NCI-H2171 treated with DMSO at 0.1 percent for 48 hours (cell line): Measurements from ENCODE around the gene PTK6.

Experiments used
- DNase-seq: peaks from one replicate; lab custom pipeline; 2025; lab: John Stamatoyannopoulos, UW

PTK6 gene

GRCh38 chr20:63508072-63508768, 29.0 kb downstream of the PTK6 start:
- DNase-seq, result peak; percentile 95

DNA sequence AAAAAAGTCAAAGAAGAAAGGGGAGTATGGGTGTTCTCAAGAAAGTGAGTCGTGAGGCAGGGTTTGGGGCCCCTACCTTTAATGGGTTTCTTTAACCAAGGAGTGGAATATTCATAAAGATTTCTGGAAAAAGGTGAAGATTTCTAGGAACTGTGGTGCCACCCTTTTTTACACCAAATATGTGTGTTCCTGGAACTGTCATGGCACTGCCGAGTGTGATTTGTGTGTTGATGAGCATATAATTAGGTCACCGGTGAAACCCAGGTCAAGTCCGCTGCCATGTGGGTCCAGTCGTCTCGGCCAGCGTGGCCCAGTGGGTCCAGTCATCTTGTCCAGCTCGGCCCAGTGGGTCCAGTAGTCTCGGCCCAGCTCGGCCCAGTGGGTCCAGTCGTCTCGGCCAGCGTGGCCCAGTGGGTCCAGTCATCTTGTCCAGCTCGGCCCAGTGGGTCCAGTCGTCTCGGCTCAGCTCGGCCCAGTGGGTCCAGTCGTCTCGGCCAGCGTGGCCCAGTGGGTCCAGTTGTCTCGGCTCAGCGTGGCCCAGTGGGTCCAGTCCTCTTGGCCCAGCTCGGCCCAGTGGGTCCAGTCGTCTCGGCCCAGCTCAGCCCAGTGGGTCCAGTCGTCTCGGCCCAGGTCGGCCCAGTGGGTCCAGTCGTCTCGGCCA, 30.0 kb downstream of the PTK6 start:
- DNase-seq, result no peak

DNA sequence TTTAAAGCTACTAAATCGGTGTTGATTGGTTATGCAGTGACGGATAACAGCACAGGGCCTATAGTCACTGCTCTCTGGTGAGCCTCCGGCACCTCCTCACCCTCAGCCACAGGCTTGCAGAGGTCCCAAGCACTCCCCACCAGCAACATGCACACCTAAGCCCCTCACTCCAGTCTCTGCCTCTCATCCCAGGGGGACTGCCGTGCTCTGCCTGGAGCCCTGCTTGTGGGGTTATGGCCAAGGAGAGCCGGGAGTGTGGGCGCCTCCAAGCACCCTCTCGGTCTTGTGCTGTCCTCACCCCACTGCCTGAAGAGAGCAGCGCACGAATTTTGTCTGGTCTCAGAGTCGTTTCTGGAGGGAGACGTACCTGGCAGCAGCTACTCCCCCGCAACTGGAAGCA, 31.5 kb downstream of the PTK6 start:
- no peak for DNase-seq

GRCh38 chr20:63505281-63505680, 31.9 kb downstream of the PTK6 start:
- DNase-seq, result no peak

DNA sequence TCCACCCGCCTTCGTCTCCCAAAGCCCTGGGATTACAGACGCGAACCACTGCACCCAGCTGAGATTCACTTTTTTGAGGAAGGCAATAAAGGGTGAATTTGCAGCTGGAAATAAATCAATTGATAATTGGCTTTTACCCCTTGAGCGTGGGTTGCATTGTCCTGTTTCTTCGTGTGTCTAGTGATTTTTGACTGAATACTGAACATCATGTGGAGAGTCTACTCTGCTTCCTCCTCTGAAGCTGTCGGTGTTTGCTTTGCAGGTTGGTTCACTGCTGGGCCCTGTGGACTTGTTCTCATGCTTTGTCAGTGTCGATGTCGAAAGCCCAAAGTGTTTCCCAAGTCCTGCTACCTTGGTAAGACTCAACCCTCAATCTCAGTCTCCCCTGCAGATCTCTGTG, 32.5 kb downstream of the PTK6 start:
- no peak for DNase-seq

DNA sequence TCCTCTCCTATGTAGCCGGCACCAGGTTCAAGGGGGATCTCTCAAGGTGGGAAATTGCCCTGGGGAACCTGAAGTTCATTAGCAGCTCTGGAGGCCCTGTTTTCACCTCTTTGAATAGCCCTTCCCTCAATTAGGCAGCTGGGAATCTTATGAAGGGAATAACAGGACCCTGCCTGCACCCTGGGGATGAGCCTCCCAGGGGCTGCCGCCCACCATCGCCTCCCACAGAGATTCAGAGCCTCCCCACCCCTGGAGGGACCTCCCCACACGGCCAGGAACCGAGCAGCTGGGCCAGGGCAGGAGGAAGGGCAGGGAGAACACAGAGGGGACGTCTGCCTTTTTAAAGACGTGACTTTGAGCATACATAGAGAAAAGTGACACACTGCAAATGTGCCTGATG, 33.7 kb downstream of the PTK6 start:
- DNase-seq, result peak; percentile 52

DNA sequence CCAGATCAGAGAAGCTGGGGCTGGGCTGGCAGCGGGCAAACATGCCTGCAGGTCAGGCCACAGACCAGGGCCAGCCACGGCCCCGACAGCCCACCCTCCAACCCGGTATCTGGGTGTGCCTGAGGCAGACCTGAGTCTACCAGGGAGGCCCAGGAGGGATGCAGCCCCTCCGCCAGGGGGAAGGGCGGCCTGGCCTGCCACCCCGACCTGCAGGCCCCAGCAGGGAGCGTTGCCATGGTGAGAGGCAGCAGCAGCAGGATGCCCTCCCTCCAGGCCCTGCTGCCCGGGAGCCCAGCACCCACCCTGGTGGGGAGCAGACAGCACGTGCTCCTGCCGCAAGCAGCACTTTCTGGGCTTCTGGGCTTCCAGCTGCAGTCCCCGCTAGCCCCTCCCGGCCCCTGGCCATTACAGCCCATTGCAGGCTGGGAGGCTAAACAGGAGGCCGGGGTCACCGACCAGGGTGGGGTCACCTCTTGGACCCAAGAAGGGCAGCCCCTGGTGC, 34.5 kb downstream of the PTK6 start:
- peak; percentile 89 for DNase-seq

DNA sequence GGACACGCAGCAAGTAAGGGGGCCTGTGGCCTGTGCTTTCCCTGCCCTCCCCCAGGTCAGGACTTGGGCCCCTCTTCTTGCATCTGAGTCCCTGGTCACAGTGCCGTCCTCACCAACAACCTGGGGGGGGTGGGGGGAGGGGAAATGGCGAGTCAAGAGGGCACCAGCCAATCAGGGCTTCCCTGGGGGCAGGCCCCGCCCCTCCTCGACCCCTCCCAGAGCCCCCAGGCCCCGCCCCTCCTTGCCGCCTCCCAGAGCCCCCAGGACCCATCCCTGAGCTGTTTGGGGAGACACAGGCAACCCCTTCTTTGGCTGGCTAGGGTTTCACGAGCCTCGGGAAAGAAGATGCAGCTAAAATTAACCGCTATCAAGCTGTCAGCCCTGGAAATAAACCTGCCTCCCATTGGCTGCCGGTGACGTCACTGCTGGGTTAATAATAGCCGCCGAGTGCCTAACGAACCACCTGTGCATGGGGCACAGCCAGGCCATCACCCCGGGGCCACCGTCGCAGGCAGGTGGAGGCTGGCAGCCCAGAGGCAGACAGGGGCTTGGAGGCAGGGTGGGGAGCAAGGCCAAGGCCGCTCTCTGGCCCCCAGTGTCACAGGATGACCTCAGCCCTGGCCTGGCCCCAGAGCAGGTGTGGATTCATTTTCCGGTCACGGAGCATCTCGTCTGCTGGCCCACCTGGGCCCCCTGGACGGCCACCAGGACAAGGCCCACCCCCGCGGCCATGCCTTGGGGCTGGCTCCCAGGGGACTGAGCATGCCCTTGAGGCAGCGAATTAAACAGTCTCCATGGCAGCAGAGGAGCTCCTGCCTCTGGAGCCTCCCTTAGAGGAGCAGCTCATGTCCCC, 35.1 kb downstream of the PTK6 start:
- peak; percentile 99 for DNase-seq

- DNase-seq, result peak; percentile 68
These were observed 36.0 kb downstream of the PTK6 start for GRCh38 chr20:63500902-63501817.

DNA sequence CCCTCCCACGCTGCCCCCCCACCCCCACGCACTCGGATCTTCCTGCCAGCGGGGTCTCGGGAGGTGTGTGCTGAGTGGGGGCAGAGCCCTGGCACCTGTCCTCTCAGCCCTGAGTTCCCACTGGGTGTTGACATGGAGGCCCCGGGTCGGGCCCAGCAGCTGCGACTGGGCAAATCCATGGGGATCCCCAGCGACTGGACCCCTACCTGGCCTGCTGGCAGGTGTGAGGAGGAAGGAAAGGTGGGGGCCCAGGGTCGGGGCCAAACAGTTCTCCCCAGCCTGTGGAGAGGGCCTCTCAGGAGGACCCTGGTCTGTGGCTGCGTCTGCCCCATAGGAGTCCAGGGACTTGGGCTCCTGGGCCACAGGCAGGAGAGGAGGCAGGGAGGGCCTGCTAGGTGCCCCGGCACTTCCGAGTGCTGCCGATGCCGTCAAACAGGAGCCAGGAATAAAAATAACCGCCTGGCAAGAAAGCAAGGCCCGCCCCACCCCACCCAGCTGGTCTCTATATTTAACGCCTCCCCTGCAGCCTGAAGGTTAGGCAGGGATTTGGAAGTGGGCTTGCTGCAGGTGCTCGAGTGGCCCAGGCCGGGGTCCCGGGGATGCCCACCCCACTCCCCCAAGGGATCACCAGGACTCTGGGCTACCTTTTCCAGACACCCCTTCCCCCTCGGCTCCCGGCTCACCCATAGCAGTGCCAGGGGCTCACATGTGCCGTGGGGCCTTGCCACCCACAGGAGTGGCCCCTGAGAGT, 36.9 kb downstream of the PTK6 start:
- peak; percentile 11 for DNase-seq

GRCh38 chr20:63499338-63499969, 37.7 kb downstream of the PTK6 start:
- peak; percentile 75 for DNase-seq

- peak; percentile 75 for DNase-seq
These were observed 38.2 kb downstream of the PTK6 start, which contains the start of gene EEF1A2 for GRCh38 chr20:63498960-63499337. Gene EEF1A2, minus strand, starts transcription at chr20:63499083. Its CDS starts 1,320 bp downstream, at chr20:63497763.

GRCh38 chr20:63497946-63498935, 38.9 kb downstream of the PTK6 start:
- peak; percentile 44 for DNase-seq

DNA sequence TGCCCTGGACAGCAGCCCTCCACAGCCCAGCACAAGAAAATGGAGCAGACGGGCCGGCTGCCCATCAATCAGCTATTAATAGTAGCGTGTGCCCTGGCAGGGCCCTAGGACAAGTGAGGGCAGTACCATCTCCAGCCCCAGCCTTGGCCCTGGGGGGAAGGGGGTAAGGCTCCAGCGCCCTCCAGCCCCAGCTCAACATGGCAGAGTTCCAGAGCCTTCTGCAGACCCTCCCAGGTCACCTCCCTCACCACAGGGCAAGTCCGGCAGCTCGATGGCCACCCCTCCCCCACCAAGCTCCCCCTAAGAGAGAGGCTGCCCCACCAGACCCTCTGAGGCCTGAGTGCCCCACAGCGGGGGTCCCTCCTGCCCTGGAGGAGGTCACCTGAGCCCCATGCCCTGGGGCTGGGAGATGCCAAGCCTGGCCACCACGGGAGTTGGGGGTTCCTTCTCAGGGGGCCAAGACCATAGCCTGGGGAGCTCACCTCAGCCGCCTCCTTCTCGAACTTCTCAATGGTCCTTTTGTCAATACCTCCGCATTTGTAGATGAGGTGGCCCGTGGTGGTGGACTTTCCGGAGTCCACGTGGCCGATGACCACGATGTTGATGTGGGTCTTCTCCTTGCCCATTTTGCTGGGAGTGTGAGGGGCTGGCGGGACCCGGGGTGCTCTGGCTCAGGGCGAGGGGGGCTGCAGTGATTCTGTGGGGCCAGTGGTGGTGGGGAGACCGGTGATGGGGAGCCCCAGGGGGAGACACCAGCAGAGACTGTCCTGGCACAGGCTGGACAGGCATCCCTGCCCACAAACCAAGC, 39.8 kb downstream of the PTK6 start:
- no peak for DNase-seq

DNA sequence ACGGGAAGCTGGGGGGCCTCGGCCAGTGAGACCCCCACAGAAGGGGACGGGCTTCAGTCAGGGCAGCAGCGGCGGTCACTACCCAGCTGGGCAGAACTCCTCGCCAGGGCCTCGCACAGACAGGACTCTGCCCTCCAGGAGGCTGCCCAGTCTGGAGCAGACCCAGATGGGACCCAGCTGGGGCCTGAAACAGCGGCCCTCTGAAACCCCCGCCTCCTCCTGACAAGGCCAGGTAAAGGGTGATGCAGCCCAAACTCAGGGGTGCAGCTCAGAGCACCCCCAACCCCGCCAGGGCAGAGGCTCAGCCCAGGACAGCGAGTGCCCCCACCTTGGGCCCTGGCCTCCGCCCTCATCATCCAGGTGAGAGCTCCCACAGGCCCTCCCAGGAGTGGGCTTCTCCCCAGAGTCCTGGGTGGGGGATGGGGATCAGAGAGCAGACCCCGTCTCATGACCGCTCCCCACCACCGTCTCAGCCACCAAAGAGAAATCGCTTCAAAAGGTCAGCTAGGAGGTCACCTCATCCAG, 40.5 kb downstream of the PTK6 start:
- DNase-seq, result no peak

DNA sequence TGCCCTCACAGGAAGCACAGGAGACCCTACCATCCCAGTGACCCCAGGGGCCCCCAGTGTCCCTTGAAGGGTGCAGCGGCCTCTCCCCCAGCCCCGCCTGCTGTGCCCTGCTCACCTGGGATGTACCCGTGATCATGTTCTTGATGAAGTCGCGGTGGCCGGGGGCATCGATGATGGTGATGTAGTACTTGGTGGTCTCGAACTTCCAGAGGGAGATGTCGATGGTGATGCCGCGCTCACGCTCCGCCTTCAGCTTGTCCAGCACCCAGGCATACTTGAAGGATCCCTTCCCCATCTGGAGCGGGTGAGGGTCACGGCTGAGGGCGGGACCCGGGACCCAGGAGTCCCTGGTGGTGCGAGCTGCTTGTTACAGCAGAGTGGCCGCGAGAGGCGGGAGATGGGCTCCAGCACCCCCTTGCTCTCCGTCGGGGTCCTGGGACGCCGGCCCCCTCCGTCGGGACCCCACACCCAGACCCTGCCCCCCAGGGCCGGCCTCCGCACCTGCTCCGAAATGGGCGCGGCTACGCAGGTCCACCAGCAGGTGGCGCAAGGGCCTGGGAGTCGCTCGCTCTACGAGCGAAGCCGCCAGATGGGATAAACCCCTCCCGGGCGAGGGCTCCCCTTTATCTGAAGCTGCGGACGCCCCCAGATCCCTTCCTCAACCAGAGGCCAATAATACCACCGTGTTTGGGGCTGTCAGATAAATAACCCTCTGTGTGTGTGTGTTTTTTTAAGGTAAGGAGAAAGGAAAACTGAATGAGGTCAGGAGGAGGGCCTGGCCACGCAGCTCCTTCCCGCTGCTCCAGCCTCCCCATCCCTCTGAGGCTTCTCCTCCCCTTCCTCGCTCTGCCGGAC, 41.2 kb downstream of the PTK6 start:
- peak; percentile 63 for DNase-seq

DNA sequence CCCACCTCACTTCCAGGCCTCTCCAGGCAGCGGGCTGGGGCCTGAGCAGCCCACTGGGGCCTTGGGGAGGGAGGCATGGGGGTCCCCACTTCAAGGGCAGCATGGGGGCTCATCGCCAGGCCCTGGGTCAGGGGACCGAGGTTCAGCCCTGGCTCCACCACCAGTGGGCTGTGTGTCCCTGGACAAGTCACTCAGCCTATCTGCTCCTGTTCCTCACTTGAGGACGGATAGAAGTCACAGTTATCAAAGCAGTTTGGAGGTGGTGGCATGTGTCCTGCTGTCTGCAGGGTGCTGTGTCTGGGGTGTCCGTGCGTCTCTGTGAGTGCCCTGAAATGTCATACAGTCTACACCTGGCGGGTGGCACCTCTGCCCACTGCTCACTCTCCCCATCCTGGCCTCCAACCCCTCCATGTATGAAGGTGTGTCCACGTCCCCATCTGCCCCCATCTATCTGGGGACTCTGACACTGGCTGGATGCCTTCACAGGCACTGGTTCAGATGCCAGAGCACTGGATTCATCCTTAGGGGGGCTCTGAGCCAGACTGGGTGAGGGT, 41.9 kb downstream of the PTK6 start:
- no peak for DNase-seq
